GM21737 (cell line): ENCODE data around the gene SSC5D.

Experiments
- ATAC-seq: cut with Tn5 transposase; IDR thresholded peaks from one replicate; pipeline ENCODE4 v1.9.1; 2021; ENCODE audit warnings: mild to moderate bottlenecking, moderate library complexity; ENCODE audit not compliant: unreplicated experiment

The SSC5D gene

GRCh38 chr19:55454787-55455243 lies 33.4 kb upstream of the SSC5D start:
- no peak for ATAC-seq

- no peak for ATAC-seq
Observed at GRCh38 chr19:55455576-55456235, 32.5 kb upstream of the SSC5D start.

GRCh38 chr19:55456347-55456746 lies 31.9 kb upstream of the SSC5D start:
- no peak for ATAC-seq

GRCh38 chr19:55457683-55458457 lies 30.4 kb upstream of the SSC5D start:
- no peak for ATAC-seq

GRCh38 chr19:55459551-55459949 lies 28.7 kb upstream of the SSC5D start:
- ATAC-seq, result no peak

GRCh38 chr19:55459950-55460657 lies 28.1 kb upstream of the SSC5D start:
- ATAC-seq, result no peak

- ATAC-seq, result no peak
Observed at GRCh38 chr19:55460670-55461258, 27.5 kb upstream of the SSC5D start.

- ATAC-seq, result peak; percentile 86
Observed at GRCh38 chr19:55461259-55461973, 26.8 kb upstream of the SSC5D start, which contains the start of gene ISOC2. ISOC2 (minus strand) TSS chr19:55461642; CDS start chr19:55456486, 5,156 bp downstream.

GRCh38 chr19:55461974-55462626 lies 26.1 kb upstream of the SSC5D start:
- ATAC-seq, result no peak

- ATAC-seq, result no peak
Observed at GRCh38 chr19:55462722-55463121, 25.5 kb upstream of the SSC5D start.

GRCh38 chr19:55463583-55464031 lies 24.6 kb upstream of the SSC5D start:
- ATAC-seq, result no peak

GRCh38 chr19:55464039-55464661 lies 24.1 kb upstream of the SSC5D start:
- no peak for ATAC-seq

- ATAC-seq, result no peak
Observed at GRCh38 chr19:55464662-55465054, 23.6 kb upstream of the SSC5D start, which contains the start of gene C19orf85. C19orf85 (minus strand) TSS chr19:55464751; CDS start chr19:55464554, 197 bp downstream.

- no peak for ATAC-seq
Observed at GRCh38 chr19:55465460-55466240, 22.6 kb upstream of the SSC5D start.

GRCh38 chr19:55466241-55466614 lies 22.0 kb upstream of the SSC5D start:
- ATAC-seq, result no peak

- no peak for ATAC-seq
Observed at GRCh38 chr19:55467236-55468053, 20.8 kb upstream of the SSC5D start.

GRCh38 chr19:55468054-55468393 lies 20.2 kb upstream of the SSC5D start:
- ATAC-seq, result no peak

GRCh38 chr19:55471266-55471665 lies 17.0 kb upstream of the SSC5D start:
- no peak for ATAC-seq
